ENCODE measurements around the gene IL3RA. TPM values are rescaled to one million over a fixed set of nuclear protein-coding genes. Genes with fewer than 3 reads are reported as not detected.
A peak's percentile ranks its signal among the peaks of the same experiment; 100 is the strongest.
"Not testable (repeated sequence)": the region's sequence is repeated elsewhere in the genome, so short reads cannot be mapped to it uniquely, and the experiment has no call there.

Gene IL3RA
- total RNA-seq, 6 experiments from 2014 or later, result 0.42 to 1.7 (median 0.69) TPM

DNA sequence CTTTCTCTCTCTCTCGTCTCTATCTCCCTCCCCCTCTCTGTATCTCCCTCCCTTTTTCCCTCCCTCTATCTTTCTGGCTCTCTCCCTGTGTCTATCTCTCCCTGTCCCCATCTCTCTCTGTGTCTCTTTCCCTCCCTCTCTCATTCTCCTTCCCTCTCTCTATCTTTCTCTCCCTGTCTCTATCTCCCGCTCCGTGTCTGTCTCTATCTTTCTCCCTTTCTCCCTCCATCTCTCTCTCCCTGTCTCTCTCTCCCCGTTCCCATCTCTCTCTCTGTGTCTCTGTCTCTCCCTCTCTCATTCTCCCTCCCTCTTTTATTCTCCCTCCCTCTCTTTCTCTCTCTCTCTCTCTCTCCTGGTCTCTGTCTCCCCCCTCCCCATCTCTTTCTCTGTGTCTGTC, 22.9 kb downstream of the IL3RA start:
- Histone ChIP-seq H3K4me3 (no peak overlapping the region), H3K27ac (no peak overlapping the region), H3K9me3 (no peaks in the 10 kb centered on the region), H3K4me1 (no peaks in the 10 kb centered on the region), H3K27me3 (no peaks in the 10 kb centered on the region), H3K36me3 (no peaks in the 10 kb centered on the region)
- no peak for TF ChIP-seq POLR2A (IDR thresholded peaks at IDR 0.05)
- TF ChIP-seq CTCF (IDR thresholded peaks at IDR 0.05), result no peak
- ATAC-seq (no peak), DNase-seq (no peak)
- 90% methylated on average over 3 of the region's 4 CpGs for WGBS (ENCODE audit: insufficient coverage, low coverage, low lambda C conversion rate, missing lambda C conversion rate)
- intact Hi-C loops (cut with DNase I), result no loop called here

DNA sequence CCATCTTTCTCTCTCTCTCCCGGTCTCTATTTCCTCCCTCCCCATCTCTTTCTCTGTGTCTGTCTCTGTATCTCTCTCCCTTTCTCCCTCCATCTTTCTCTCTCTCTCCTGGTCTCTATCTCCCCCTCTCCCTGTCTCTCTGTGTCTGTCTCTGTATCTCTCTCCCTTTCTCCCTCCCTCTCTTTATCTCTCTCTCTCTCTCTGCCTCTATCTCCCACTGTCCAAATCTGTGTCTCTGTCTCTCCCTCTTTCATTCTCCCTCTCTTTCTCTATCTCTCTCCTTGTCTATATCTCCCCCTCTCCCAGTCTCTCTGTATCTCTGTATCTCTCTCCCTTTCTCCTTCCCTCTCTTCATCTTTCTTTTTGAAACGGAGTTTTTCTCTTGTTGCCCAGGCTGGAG, 23.6 kb downstream of the IL3RA start:
- no peak for TF ChIP-seq POLR2A (IDR thresholded peaks at IDR 0.05)
- no peak for TF ChIP-seq CTCF (IDR thresholded peaks at IDR 0.05)
- WGBS (ENCODE audit: insufficient coverage, low coverage, low lambda C conversion rate, missing lambda C conversion rate), result 88% methylated on average over 2 of the region's 2 CpGs
- H3K36me3 ChIP-seq, result no peaks in the 10 kb centered on the region
- DNase-seq (no peak), ATAC-seq (no peak)
- H3K4me3 ChIP-seq, result no peak overlapping the region
- H3K27ac ChIP-seq, result no peak overlapping the region
- no peaks in the 10 kb centered on the region for H3K4me1 ChIP-seq
- intact Hi-C loops (cut with DNase I), result no loop called here
- H3K9me3 ChIP-seq, result no peaks in the 10 kb centered on the region
- H3K27me3 ChIP-seq, result no peaks in the 10 kb centered on the region

DNA sequence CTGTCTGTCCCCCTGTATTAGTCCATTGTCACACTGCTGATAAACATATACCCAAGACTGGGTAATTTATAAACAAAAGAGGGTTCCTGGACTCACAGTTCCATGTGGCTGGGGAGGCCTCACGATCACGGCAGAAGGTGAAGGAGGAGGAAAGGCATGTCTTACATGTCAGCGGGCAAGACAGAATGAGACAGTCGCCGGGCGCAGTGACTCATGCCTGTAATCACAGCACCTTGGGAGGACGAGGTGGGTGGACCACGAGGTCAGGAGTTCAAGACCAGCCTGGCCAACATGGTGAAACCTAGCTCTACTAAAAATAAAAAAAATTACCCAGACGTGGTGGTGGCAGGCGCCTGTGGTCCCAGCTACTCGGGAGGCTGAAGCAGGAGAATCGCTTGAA, 24.7 kb downstream of the IL3RA start:
- ATAC-seq (no peak), DNase-seq (peak in 1 of 3 donors; percentile 44)
- intact Hi-C loops (cut with DNase I), result no loop called here
- H3K27ac ChIP-seq, result no peak overlapping the region
- H3K4me3 ChIP-seq, result no peak overlapping the region
- WGBS (ENCODE audit: insufficient coverage, low coverage, low lambda C conversion rate, missing lambda C conversion rate), result 80% methylated on average over 9 of the region's 12 CpGs
- TF ChIP-seq POLR2A (IDR thresholded peaks at IDR 0.05) (no peak), CTCF (IDR thresholded peaks at IDR 0.05) (no peak)
- H3K36me3 ChIP-seq, result no peaks in the 10 kb centered on the region
- H3K4me1 ChIP-seq, result no peaks in the 10 kb centered on the region
- no peaks in the 10 kb centered on the region for H3K27me3 ChIP-seq
- H3K9me3 ChIP-seq, result no peaks in the 10 kb centered on the region

DNA sequence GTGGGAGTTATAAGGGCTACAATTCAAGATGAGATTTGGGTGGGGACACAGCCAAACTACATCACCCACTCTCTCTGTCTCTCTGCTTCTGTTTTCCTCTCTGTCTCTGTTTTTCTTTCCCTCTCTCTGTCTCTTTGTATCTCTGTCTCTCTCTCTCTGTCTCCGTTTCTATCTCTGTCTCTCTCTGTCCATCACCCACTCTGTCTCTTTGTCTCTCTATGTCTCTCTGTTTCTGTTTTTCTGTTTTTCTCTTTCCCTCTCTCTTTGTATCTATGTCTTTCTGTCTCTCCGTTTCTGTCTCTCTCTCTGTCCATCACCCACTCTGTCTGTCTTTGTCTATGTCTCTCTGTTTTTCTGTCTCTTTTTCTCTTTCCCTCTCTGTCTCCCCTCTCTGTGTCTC, 25.3 kb downstream of the IL3RA start:
- no peaks in the 10 kb centered on the region for H3K36me3 ChIP-seq
- 92% methylated on average over 2 of the region's 2 CpGs for WGBS (ENCODE audit: insufficient coverage, low coverage, low lambda C conversion rate, missing lambda C conversion rate)
- TF ChIP-seq POLR2A (IDR thresholded peaks at IDR 0.05) (no peak), CTCF (IDR thresholded peaks at IDR 0.05) (no peak)
- no peak for ATAC-seq
- no peak overlapping the region for H3K27ac ChIP-seq
- intact Hi-C loops (cut with DNase I), result no loop called here
- DNase-seq, result no peak
- H3K4me1 ChIP-seq, result no peaks in the 10 kb centered on the region
- no peaks in the 10 kb centered on the region for H3K9me3 ChIP-seq
- no peaks in the 10 kb centered on the region for H3K27me3 ChIP-seq
- no peak overlapping the region for H3K4me3 ChIP-seq

DNA sequence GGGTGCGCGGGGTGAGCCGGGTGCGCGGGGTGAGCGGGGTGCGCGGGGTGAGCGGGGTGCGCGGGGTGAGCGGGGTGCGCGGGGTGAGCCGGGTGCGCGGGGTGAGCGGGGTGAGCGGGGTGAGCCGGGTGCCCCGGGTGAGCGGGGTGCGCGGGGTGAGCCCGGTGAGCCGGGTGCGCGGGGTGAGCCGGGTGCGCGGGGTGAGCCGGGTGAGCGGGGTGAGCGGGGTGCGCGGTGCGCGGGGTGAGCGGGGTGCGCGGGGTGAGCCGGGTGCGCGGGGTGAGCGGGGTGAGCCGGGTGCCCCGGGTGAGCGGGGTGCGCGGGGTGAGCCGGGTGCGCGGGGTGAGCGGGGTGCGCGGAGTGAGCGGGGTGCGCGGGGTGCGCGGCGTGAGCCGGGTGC, 29.8 kb downstream of the IL3RA start:
- H3K27me3 ChIP-seq; H3K4me1 ChIP-seq; H3K4me3 ChIP-seq; H3K36me3 ChIP-seq; H3K27ac ChIP-seq; H3K9me3 ChIP-seq; ATAC-seq; intact Hi-C loops (cut with DNase I): not testable (repeated sequence)
- peak in 1 of 3 donors; percentile 12 for DNase-seq
- 98% methylated on average over 8 of the region's 63 CpGs for WGBS (ENCODE audit: insufficient coverage, low coverage, low lambda C conversion rate, missing lambda C conversion rate)
